ENCODE data around the gene REV1. TPM values are rescaled to one million over a fixed set of nuclear protein-coding genes. Genes with fewer than 3 reads are reported as not detected.

Gene REV1
- total RNA-seq, 1 experiment from 2014 or later, result 49.0 TPM

- Mint-ChIP-seq H3K9me3 (ENCODE audit: low read depth, unreplicated experiment) (no peaks in the 10 kb centered on the region), H3K27me3 (ENCODE audit: unreplicated experiment) (no peaks in the 10 kb centered on the region), H3K27ac (ENCODE audit: unreplicated experiment) (no peak overlapping the region), H3K4me3 (ENCODE audit: low read depth, unreplicated experiment) (no peak overlapping the region), H3K36me3 (ENCODE audit: insufficient read depth, unreplicated experiment) (peaks cover 13% of the 10 kb centered on the region), H3K4me1 (ENCODE audit: low read depth, unreplicated experiment) (no peaks in the 10 kb centered on the region)
- DNase-seq, result no peak
- no TSS peak for BruUV-seq (replicated peaks)
- CTCF ChIA-PET, result no interaction called here
- intact Hi-C loops (cut with micrococcal nuclease; ENCODE audit: unreplicated experiment), result no loop called here
- no peak for TF ChIP-seq CTCF (IDR thresholded peaks at IDR 0.05; ENCODE audit: unreplicated experiment)
These were observed 69.0 kb downstream of the REV1 start for GRCh38 chr2:99420751-99421299.

- intact Hi-C loops (cut with micrococcal nuclease; ENCODE audit: unreplicated experiment), result no loop called here
- no peak for DNase-seq
- H3K27me3 Mint-ChIP-seq (ENCODE audit: unreplicated experiment), result no peaks in the 10 kb centered on the region
- no TSS peak for BruUV-seq (replicated peaks)
- H3K9me3 Mint-ChIP-seq (ENCODE audit: low read depth, unreplicated experiment), result no peaks in the 10 kb centered on the region
- H3K4me1 Mint-ChIP-seq (ENCODE audit: low read depth, unreplicated experiment), result no peaks in the 10 kb centered on the region
- CTCF ChIA-PET, result no interaction called here
- H3K27ac Mint-ChIP-seq (ENCODE audit: unreplicated experiment), result no peak overlapping the region
- no peak for TF ChIP-seq CTCF (IDR thresholded peaks at IDR 0.05; ENCODE audit: unreplicated experiment)
- H3K4me3 Mint-ChIP-seq (ENCODE audit: low read depth, unreplicated experiment), result no peak overlapping the region
- H3K36me3 Mint-ChIP-seq (ENCODE audit: insufficient read depth, unreplicated experiment), result peaks cover 13% of the 10 kb centered on the region
These were observed 69.8 kb downstream of the REV1 start for GRCh38 chr2:99420031-99420430.

GRCh38 chr2:99417396-99417795 lies 72.4 kb downstream of the REV1 start:
- Mint-ChIP-seq H3K27ac (ENCODE audit: unreplicated experiment) (no peak overlapping the region), H3K4me3 (ENCODE audit: low read depth, unreplicated experiment) (no peak overlapping the region), H3K4me1 (ENCODE audit: low read depth, unreplicated experiment) (no peaks in the 10 kb centered on the region), H3K27me3 (ENCODE audit: unreplicated experiment) (no peaks in the 10 kb centered on the region), H3K9me3 (ENCODE audit: low read depth, unreplicated experiment) (no peaks in the 10 kb centered on the region), H3K36me3 (ENCODE audit: insufficient read depth, unreplicated experiment) (peaks cover 31% of the 10 kb centered on the region)
- CTCF ChIA-PET, result no interaction called here
- no peak for TF ChIP-seq CTCF (IDR thresholded peaks at IDR 0.05; ENCODE audit: unreplicated experiment)
- no peak for DNase-seq
- no TSS peak for BruUV-seq (replicated peaks)
- intact Hi-C loops (cut with micrococcal nuclease; ENCODE audit: unreplicated experiment), result no loop called here

- BruUV-seq (replicated peaks), result no TSS peak
- H3K27ac Mint-ChIP-seq (ENCODE audit: unreplicated experiment), result no peak overlapping the region
- no peak for TF ChIP-seq CTCF (IDR thresholded peaks at IDR 0.05; ENCODE audit: unreplicated experiment)
- no peak overlapping the region for H3K4me3 Mint-ChIP-seq (ENCODE audit: low read depth, unreplicated experiment)
- H3K27me3 Mint-ChIP-seq (ENCODE audit: unreplicated experiment), result no peaks in the 10 kb centered on the region
- intact Hi-C loops (cut with micrococcal nuclease; ENCODE audit: unreplicated experiment), result no loop called here
- no peaks in the 10 kb centered on the region for H3K9me3 Mint-ChIP-seq (ENCODE audit: low read depth, unreplicated experiment)
- DNase-seq, result no peak
- peaks cover 41% of the 10 kb centered on the region for H3K36me3 Mint-ChIP-seq (ENCODE audit: insufficient read depth, unreplicated experiment)
- CTCF ChIA-PET, result no interaction called here
- H3K4me1 Mint-ChIP-seq (ENCODE audit: low read depth, unreplicated experiment), result no peaks in the 10 kb centered on the region
These were observed 75.3 kb downstream of the REV1 start for GRCh38 chr2:99414566-99414965.

Data from Calu3 (cell line).